CD4-positive, alpha-beta T cell treated with Interleukin-6 at 100 ng/mL for 8 hours (primary cell): ENCODE results near the gene UBTD1.

Source experiments
- DNase-seq: peaks from one replicate; pipeline ENCODE4 v3.0.0-alpha.2; 2020; ENCODE audit warnings: mixed read lengths, low spot score

The UBTD1 gene

DNA sequence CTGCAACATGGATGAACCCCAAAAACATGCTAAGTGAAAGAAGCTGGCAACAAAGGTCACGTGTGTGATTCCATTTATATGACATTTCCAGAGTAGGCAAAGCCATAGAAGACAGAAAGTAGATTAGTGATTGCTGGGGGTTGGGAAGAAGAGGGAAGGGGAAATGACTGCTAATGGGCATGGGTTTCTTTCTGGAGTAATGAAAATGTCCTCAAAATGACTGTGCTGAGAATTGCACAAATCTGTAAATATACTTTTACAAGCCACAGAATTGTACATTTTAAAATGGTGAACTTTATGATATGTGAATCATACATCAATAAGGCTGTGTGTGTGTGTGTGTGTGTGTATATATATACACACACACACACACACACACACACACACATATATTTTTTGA, 16.3 kb upstream of the UBTD1 start:
- DNase-seq = no peak

DNA sequence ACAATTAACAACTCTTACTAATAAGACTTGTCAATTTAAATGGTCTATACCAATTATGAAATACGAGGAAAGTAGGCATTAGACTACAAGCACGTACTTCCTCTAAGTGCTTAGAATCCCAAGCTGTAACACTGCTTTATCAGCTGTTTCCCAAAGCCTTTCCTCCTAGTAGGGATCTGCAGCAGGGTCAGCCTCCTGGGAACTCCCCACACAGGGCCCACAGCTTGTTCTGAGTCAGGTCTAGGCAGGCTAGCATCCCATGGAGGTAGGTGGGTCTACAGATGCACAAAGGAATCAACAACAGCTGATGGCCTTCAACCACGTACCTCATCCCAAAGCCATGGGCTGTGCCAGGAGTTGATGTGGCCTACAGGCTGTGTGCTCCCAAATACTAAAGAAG, 15.2 kb upstream of the UBTD1 start:
- no peak for DNase-seq

DNA sequence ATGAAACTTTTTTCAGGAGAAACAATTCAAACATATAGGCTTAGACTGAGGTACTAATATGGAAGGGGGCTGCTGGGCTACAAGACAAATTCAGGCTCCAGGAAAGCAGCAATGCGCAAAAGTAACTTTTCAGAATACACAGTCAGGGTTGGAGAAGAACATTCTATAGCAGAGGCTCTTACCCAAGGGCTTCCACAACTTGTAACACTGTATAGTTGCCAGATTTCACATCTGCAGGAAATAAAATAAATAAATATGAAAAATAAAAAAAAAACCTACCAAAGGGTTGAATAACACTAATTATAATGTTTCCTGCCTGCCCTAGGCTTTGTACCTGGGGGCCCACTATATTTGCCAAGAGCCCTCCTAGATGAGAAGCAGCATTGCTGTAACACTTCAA, 14.8 kb upstream of the UBTD1 start:
- DNase-seq = no peak

DNA sequence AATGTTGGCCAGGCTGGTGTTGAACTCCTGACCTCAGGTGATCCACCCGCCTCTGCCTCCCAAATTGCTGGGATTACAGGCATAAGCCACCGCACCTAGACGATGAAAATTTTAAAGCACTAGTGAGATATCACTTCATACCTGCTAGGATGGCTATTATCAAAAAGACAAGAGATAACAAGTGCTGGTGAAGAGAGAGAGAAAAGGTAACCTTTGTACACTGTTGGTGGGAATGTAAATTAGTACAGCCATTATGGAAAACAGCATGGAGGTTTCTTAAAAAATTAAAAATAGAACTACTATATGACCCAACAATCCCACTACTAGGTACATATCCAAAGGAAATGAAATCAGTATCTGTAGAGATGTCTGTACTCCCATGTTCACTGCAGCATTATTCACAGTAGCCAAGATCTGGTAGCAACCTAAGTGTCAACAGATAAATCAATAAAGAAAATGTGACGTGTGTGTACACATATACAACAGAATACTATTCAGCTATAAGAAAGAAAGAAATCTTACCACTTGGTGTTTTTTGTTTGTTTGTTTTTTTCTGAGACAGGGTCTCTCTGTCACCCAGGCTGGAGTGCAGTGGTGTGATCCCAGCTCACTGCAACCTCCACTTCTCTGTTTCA, 13.0 kb upstream of the UBTD1 start:
- no peak for DNase-seq

DNA sequence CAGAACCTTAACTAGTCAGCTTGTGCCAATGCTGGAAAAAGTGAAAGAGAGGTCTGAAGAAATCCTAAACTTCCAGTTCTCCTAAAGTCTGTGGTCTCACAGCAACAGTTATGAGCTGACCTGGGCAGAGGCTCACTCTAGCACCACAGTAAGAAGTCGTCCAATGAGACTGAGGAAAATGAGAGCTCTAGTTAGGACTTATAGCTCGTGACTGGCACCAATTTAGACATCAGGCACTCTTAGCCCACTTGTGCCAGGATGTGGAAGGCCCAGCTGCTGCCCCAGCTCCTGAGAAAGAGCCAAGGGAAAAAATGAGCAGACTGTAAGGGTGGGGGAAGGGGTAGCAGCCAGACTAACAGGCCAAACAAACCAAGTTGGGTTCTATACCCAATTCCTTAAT, 8.1 kb upstream of the UBTD1 start:
- DNase-seq = no peak

DNA sequence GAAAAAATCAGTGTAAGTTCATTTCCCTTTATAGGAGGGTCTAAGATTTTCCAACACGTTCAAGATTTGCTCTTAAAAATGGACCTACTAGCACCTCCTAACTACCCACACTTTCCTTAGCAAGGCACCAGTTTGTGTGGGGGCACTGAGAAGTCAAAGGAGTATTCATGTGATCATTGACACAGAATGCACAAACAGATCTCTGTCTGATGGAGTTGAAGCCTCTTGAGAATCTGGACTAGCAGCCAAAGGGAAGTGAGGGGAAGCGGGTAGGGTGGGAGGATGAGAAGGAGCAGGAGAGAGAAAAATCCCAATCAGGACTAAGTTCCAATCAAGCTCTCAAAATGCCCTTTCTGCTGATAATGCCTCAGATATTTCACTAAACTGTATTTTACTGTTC, 4.6 kb upstream of the UBTD1 start:
- DNase-seq = no peak

DNA sequence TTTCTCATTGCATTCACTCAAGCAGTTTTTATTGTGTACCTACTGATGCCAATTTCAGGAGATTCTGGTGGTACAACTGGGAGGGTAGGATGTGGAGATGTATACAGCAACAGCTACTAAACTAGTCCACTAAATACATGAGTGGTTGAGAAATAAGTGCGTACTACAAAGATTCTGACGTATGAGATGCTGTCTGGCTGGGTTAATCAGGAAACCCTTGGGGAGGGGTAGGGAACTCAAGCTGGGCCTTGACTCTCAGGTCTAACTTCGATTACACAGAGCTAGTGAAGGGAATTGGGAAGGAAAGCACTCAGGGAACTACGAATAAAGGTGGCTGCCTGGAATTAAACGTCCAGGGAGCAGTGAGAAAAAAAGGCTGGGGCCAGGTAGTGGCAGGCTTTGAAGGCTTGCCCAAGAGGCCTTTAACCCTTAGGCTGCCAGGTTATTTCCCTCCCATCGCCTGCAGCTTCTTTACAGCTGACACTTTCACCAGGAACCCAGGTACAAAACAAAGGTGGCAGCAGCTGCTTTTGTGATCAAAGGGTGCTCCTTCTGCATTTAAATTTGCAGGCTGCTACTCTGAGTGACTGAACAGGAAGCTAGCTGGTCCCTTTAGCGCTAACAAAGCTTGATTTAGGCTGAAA, 3.7 kb upstream of the UBTD1 start:
- DNase-seq = peak; percentile 8

DNA sequence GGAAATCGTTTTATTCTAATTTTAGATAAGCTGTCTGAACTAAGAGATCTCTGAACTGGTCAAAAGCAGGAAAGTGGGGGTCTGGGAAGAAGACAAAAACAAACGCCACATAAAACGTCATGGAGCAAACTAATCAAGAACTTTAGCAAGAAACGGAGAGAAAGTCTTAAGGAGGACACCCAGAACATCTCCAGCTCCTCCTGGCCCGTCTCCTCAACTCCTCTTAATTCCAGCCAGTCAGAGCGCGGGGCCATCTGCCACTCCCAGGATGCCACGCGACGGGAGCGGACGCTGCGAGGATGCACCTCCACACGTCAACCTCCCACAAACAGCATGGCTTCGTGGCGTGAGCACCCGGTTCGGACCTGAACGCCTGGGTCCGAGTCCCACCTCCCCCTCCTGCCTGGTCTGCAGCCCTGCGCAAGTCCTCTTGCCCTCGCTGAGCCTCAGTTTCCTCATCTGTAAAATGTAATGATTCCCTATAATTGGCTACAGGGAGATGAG, 1.1 kb upstream of the UBTD1 start:
- peak; percentile 58 for DNase-seq

DNA sequence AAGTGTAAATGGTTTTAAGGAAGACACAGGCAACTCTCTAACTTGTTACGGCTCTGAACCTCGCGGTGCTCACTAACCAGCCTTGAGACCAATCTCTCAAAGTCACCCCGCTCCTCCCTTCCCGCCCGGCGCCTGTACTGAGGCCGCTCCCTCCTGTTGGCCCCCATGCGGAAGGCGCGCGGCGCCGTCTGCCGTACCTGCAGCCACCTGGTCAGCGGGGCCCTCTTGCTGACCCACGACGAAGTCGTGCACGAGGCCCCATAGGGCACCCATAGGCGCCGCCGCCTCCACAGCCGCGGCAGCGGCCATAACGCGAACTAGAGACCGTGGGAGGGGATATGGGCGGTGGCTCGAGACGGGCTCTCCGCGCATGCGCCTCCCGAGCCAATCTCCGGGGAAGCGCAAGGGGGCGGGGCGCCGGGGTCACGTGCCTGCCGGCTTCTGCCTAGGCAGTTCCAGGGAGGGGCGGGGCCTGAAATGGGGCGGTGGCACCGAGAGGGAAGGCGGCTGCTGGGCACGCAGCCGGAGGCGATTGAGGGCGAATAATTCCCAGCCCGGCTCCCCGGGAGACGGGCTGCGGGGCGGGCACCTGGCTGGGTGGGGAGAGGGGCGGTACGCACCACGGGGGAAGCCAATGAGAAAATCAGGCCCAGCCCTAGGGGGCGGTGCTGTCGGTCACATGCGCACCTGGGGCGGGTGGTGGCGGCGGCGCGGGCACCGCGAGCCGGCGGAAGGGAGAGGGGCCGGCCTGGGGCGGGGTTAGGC, 466 bp upstream of the UBTD1 start, which contains the start of gene MMS19:
Gene MMS19 (minus strand): TSS at position 347 of the 765 bp plus-strand sequence. CDS start 38 bp downstream, at position 309.
- peak; percentile 99 for DNase-seq

DNA sequence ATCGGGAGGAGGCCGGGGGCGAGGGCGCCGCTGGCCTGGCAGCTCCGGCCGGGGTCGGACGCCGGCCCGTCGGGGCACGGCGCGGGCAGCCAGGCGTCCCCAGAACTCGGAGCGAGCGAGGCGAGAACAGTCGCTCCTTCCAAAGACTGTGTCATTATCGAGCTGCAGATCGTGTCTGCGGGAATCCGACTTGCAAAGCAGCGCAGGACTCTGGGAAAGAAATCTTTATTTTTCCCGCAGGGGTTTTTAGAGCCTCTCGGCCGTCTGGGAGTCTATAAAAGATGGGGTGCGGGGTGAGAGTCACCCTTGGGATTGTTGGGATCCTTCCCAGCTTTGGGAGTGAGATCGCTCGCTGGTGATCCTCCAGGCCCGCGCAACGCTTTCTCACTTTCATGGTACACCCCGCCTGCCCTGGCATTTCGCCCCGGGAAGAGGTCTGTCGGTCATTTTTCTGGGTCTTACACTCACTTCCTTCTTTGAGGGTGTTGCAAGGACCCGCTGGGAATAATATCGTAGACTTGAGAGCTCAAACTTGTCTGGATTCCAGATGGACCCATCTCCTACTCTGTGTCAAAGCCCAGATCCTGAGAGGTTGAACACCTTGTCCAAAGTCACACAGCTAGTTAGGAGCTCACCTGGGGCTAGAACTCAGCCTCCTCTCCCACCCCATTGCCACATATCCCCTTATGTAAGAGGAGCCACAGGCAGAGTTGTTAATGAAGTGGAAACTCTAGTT, 1.0 kb downstream of the UBTD1 start:
- DNase-seq = no peak

DNA sequence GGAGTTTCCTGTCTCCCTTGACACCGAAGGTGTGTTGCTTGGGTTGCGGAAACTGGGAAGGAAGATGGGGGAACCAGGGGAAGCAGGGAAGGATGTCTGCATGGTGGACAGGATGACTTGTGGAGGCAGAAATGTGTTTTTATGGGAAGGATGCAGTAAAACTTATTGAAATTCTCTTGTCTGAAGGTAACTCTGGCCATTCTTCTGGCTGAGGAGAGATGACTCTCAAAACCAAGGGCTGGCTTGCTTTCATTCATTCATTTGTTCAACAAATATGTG, 1.5 kb downstream of the UBTD1 start:
- no peak for DNase-seq

DNA sequence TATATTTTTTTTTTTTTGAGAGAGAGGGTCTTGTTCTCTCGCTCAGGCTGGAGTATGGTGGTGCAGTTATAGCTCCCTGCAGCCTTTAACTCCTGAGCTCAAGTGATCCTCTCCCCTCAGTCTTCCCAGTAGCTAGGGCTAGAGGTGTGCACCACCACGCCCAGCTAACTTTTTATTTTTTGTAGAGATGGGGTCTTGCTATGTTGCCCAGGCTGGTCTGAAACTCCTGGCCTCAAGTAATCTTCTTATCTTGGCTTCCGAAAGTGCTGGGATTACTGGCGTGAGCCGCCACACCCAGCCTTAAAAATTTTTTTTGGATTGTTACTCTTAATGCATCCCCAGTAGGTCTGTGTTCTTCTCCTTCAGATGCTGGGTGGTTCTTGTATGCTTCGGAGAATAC, 4.2 kb downstream of the UBTD1 start:
- DNase-seq = no peak

DNA sequence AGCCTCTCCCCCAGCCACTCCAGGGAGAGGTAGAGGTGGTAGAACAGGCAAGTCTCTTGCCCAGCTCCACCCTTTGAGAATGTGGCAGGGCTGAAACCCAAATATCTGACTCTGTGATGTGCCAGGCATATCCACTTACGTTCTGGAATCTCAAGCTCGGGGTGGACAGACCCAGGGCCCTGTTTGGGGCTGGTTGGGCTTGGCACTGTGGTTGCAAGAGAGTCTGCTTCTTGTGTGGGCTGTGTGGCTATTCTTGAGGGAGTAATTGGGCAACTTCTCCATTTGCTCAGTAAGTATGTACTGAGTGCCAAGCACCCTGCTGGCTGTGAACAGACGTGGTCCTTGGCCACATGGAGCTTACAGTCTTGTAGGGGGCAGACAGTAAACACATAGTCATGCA, 4.7 kb downstream of the UBTD1 start:
- DNase-seq = no peak

DNA sequence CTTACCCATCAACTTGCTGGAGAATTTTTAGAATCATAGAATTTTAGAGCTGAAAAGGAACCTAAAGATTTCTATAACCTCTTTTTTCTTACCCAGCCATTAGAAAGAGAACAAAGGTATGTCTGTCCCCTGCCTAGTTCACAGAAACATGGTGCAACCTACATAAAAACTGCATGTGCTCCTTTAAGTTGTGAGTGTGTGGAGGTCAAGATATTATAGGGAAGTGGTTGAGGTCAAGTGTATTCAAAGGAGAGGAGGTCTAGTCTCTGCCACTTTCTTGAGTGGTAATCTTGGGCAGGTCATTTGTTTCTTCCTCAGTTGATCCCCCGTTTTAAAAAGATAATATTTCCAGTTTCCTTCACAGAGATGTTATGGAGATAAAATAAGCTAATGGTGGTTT, 6.4 kb downstream of the UBTD1 start:
- DNase-seq = no peak

DNA sequence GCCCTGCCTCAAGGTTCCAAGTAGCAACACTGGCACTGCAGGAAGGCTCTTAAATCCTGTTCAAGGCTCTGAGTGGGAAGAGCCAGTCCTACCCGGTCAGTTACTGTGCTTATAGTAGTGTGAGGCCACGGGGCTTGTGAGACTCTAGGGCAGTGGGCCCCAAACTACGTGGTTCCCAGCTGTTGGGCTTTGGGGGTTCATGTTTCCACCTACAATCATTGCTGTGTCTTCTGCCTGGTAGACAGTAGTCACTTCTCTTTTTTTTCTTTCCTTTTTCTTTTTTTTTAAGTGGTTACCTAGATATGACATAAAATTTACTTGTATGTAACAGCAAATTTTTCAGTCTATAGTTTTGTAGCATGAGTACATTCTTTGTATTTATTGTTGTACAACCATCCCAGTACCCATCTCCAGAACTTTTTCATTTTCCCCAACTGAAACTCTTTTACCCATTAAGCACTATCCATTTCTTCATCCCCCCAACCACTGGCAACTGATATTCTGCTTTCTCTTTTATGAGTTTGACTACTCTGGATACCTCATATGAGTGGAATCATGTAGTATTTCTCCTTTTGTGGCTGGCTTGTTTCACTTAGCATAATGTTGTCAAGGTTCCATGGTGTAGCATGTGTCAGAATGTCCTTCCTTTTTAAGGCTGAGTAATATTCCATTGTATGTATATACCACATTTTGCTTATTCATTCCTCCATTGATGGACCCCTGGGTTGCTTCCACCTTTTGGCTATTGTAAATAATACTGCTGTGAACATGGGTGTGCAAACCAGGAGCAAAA, 7.7 kb downstream of the UBTD1 start:
- no peak for DNase-seq

DNA sequence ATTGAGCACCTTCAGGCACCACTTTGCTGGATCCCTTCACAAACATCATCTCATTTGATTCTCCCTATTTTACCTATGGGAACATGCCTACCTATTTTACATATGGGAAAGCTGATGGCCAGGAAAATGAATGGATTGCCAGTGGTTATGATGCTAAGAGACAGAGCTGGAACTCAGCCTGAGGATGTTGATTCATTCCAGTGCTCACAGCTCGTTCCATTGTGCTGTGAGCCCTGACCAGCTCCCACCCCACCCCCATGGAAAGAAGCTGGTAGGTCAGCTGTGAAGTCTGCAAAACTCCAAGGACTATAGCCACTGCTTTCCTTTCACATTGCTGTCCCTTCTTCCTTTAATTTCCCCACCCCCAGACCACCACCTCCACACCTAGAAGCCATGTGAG, 9.6 kb downstream of the UBTD1 start:
- no peak for DNase-seq

DNA sequence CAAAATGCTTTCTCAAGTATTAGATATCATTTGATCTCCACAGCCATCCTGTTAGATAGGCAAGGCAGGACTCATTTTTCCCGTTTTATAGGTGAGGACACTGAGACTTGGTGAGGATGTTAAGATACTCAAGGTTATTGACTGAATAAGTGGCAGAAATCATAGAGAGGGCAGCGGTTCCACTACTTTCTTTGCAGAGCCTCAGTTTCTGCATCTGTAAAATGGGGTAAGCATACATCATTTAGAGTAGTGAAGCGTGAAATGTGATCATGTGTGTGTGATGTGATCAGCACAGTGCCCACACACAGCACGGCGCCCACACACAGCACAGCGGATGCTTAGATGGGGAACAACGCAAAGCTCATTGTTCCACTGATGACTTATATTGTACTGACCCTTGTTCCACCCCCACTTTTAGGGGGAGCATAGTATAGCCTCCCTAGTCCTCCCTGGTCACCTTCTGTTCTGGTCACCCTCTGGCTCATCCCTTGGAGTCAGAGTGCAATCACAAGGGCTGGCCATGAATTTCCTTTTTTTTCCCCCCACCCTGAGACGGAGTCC, 10.5 kb downstream of the UBTD1 start:
- no peak for DNase-seq

DNA sequence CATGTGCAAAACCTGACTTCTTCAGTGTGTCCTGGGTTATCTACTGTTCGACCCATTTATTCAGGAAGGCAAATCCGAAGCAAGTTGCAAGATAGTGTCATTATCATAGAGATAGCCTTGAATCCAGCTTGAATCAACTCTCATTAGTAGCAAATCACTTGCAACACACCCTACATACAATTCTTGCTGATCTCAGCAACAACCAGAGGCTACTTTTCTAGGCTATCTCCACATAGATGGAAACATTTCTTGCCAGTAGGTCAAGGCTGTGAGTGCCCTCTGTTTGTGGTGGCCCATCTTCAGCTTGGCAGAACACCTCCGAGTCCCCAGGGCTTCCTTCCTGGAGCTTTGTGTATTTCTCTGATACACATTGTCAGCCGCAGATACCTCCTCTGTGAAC, 12.0 kb downstream of the UBTD1 start:
- no peak for DNase-seq

DNA sequence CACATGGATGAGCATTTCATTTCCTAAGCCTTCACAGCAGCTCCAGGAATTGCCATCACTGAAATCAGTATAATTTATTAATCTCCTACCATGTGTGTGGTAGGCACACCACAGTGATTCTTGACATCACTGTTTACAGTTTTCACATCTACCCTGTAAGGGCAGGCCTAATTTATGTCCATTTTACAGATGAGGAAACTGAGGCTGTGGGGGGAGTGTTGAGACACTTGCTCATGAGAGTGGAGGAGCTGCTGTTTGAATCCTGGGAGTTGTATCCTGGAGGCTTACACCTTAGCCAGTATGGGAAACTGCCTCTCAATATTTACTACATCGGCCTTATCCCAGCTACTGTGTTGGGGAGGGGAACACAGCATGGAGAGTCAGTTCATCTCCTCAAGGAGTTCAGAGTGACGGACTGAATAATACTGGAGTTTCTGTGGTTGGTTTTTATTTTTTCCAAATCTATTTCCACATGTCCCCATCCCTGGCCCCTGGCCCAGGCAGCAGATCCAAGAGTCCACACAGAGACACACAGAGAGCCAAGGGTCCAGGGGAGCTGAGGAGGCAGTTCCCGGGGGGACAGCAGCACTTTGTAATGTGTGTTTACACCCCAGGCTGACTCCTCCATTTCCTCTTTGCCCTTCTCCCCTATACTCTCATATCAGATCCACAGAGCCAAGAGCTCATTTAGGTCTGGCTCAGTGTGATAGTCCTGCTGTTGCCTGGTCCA, 13.2 kb downstream of the UBTD1 start:
- DNase-seq = no peak

DNA sequence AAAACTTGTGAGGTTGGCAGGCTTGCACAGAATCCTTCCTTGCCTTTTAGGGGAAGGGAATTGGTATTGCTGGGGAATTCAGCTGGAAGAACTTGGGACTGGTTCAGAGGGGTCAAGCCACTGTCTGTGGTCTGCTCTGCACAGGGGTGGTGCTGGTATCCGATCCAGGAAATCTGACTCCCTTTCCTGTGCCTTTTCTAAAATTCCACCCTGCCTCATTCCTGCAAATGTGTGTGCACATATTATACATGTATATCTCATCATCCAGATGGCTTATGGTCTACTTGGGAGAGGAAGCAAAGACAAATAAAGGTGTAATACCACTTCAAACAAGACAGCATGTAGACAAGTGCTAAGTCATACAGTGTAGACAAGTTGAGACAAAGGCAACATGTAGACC, 14.3 kb downstream of the UBTD1 start:
- no peak for DNase-seq

DNA sequence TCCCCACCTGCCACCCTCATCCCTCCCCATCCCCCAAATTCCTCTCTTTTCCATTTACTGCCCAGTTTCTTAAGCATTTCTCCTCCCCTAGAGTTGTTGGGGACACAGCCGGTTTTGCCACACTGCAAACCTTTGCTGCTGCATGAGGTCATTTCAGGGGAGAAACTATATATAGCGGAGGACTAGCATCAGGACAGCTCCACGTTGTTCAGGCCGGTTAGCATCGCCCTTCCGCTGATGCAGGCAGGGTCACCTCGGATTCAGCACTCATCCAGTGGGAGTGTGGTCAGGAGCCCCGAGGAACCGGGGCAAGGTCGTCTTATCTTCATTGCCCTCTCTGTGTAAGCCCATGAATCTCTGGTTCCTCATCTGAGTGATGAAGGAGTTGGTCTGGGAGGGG, 15.6 kb downstream of the UBTD1 start:
- DNase-seq = no peak
